T-helper 2 cell (primary cell): ENCODE results near the gene TFF3.

Experiments
- DNase-seq, 5 experiments: peaks; one replicate each; pipeline versions ENCODE4 v3.0.0 to v3.0.0-alpha.2; 2012 to 2022

TFF3 gene

GRCh38 chr21:42346866-42347600, 31.8 kb upstream of the TFF3 start:
- DNase-seq, result no peak

DNA sequence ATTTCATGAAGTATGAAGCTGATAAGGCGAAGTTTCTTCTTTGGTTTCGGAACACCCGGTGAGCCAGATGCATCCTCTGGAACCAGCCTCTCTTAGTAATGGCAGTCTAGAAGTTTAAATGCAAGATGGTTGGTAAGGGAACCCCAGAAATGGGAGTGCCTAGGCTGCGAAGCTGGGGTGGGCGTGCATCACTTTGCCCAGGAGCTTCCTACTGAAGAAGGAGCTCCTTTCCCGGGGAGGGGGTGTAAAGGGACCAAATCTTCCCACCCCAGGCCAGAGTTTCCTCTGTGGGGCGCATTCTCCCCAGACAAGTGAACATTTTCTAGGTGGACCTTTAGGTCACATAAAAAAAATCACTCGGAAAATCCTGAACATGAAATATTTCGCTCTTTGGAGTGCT, 31.2 kb upstream of the TFF3 start:
- DNase-seq, result no peak

DNA sequence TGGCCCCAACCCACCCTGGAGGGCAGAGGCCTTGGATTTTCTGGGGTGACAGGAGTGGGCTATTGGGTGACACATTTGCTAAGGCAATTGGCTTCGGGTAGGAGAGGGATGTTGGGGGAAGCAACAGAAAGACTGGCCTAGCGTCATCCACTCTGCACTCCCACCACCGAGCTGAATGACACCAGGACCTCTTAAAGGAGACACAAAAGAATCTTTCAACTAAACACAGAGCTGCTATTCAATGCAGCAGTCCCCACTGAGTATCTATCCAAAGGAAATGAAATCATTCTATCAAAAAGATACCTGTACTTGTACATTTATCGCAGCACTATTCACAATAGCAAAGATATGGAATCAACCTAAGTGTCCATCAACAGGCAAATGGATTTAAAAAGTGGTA, 29.4 kb upstream of the TFF3 start:
- DNase-seq, result no peak

DNA sequence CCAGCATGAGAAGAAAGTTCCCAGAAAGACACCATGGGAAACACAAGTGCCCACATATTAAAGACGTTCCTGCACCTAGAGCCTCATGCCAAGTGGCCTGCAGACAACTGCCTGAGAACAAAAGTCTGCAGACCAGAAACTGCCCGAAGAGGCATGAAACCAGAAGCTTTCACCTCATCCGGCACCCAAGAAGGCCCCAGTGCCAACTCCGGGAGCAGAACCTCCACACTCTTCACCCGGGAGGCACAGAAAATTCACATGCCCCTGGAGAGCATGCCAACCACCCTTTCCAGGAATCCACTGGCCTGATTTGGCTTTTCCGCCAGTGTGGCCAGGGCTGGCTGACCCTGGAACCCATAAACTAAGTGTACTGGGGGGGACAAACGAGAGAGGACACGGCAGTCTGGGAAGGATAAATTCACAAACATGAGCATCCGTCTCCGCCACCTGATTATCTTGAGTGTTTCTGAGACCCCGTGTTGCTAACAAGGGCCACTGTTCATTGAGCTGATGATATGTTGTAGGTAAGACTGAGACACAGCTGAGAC, 28.8 kb upstream of the TFF3 start:
- DNase-seq, result no peak

GRCh38 chr21:42343556-42343955, 28.3 kb upstream of the TFF3 start:
- no peak for DNase-seq

DNA sequence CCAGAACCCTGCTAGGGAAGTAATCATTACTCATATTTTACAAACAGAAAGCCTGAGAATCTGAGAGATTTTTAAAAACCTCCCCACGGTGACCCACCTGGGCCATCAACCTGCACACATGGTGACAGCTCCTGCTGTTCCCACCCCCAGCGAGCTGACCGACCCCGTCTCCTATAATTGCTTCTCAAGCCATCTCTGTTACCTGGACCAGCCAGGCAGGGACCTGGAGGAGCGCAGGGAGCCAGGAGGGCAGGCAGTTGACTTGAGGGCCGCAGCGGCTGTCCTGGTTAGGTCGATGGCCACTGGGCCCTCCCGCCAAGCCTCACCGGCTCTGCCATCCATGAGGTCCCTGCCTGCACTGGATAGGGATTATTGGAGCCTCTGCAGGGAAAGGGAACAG, 27.9 kb upstream of the TFF3 start:
- no peak for DNase-seq

DNA sequence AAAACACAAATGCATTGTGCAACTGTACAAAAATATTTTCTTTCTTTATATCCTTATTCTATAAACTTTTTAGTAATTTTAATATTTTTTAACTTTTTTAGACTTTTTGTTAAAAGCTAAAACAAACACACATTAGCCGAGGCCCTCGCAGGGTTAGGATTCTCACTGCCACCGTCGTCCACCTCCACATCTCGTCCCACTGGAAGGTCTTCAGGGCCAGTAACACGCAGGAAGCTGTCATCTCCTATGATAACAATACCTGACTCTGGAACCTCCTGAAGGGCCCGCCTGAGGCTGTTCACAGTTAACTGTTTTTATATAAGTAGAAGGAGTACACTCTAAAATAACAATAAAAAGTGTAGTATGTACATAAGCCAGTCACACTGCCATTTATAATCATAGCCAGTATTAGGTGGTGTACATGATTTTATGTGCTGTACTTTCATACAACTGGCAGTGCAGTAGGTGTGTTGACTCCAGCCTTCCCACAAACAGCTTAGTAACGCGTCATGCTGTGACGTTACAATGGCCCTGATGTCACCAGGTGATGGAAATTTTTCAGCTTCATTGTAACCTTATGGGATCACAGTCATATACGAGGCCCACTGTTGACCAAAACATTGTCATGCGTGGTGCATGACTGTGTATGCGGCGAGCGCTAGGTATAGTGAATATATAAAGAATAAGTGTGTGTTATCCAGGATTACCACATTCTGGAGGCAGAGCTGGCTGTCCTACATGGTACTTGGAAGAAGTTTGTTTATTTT, 26.8 kb upstream of the TFF3 start:
- no peak for DNase-seq

GRCh38 chr21:42340187-42341050, 25.2 kb upstream of the TFF3 start:
- no peak for DNase-seq

GRCh38 chr21:42338729-42339715, 23.8 kb upstream of the TFF3 start:
- peak in 1 of 5 experiments; percentile 82 for DNase-seq

GRCh38 chr21:42337830-42338728, 22.9 kb upstream of the TFF3 start:
- DNase-seq, result peak; percentile 51 to 81 (median 73)

- DNase-seq, result no peak
Measured at GRCh38 chr21:42337276-42337675, 22.1 kb upstream of the TFF3 start.

GRCh38 chr21:42336054-42336453, 20.8 kb upstream of the TFF3 start:
- DNase-seq, result no peak

DNA sequence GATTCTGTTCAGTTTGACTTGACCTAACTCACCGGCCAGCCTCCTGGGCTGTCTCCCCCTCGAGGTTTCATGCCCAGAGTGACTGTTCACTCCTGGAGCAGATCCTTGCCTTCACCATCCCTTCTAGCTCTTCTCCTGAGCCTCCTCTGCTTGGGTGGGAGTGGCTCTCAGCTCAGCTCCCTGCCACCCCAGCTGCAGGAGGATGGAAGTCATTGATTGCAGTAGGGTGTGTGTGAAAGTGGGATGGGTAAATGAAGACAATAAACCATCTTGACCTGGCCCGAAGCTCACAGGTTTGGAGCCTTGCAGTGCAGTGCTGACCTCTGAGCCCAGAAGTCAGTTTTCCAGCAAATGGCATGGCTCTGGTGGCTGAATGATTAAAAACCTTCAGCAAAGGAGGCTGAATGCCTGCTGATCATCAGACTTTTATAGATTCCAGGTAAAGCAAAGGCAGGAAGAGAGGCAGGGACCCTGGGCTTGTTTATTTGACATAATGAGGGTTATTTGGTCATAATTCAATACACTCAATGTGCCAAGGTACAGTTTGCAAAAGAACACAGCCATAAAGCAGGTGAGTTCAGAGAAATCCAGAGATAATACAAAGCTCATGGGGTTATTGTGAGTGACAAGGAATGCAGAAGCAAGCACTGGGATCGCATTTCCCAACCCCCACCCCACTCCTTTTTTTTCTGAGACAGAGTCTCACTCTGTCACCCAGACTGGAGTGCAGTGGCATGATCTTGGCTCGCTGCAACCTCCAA, 17.5 kb upstream of the TFF3 start:
- no peak for DNase-seq

- no peak for DNase-seq
Measured at GRCh38 chr21:42331660-42332059, 16.5 kb upstream of the TFF3 start.

GRCh38 chr21:42330380-42331371, 15.5 kb upstream of the TFF3 start:
- no peak for DNase-seq

GRCh38 chr21:42324896-42325295, 9.7 kb upstream of the TFF3 start:
- no peak for DNase-seq

GRCh38 chr21:42321845-42322244, 6.6 kb upstream of the TFF3 start:
- no peak for DNase-seq

- no peak for DNase-seq
Measured at GRCh38 chr21:42321231-42321630, 6.0 kb upstream of the TFF3 start.

DNA sequence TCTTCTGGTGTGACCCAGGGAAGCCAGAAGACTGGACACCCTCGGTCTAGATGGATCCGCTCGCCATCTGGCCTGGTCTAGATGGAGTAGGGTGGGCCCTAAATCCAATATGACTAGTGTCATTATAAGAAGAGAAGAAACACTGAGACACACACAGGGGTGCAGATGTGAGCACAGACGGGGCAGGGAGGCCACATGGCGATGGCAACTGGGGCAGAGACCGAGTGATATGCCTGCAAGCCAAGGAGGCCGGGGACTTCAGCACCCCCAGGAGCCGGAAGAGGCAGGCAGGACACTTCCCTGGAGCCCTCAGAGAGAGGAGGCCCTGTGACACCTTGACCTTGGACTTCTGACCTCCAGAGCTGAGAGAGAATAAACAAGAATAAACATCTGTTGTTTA, 5.6 kb upstream of the TFF3 start:
- no peak for DNase-seq
